Gastrocnemius medialis (tissue), 4 donors: Measurements from ENCODE around the gene LIMCH1. TPM values are rescaled to one million over a fixed set of nuclear protein-coding genes. Genes with fewer than 3 reads are reported as not detected.

Source experiments
- ATAC-seq, 2 donors: fragments of 150-250 bp; one replicate each; pipeline ENCODE4 v1.9.1; 2016
- DNase-seq, 2 donors: peaks; one replicate each; pipeline ENCODE4 v3.0.0-alpha.2; 2019
- H3K27ac ChIP-seq, 4 donors: fragments of 200-600 bp; sonication (generic); 1 replicate in 1 of 4; 2 replicates in 3 of 4; pipeline ENCODE4 v1.5.1; 2016 to 2018; ENCODE audit warnings: mild to moderate bottlenecking in 2 of 4, moderate library complexity in 1 of 4
- H3K27me3 ChIP-seq, 3 donors: fragments of 200-600 bp; sonication (generic) in 2 of 3; 1 replicate in 1 of 3; 2 replicates in 2 of 3; pipeline versions ENCODE4 v1.5.1 to v1.6.0; 2016 to 2019; ENCODE audit warnings: mild to moderate bottlenecking in 1 of 3, moderate library complexity in 1 of 3
- H3K36me3 ChIP-seq, 2 donors: fragments of 200-600 bp; sonication (generic) in 1 of 2; one replicate each; pipeline ENCODE4 v1.5.1; 2017 to 2018
- H3K4me1 ChIP-seq, 2 donors: fragments of 200-600 bp; sonication (generic) in 1 of 2; one replicate each; pipeline ENCODE4 v1.5.1; 2016 to 2017; ENCODE audit warnings: mild to moderate bottlenecking in 2 of 2
- H3K4me3 ChIP-seq, 4 donors: fragments of 200-600 bp; sonication (generic) in 3 of 4; 1 replicate in 1 of 4; 2 replicates in 3 of 4; pipeline ENCODE4 v1.5.1; 2016 to 2019; ENCODE audit warnings: mild to moderate bottlenecking in 2 of 4
- H3K9me3 ChIP-seq, 3 donors: fragments of 200-600 bp; sonication (generic) in 2 of 3; 1 replicate in 1 of 3; 2 replicates in 2 of 3; pipeline ENCODE4 v1.5.1; 2016 to 2019
- CTCF ChIP-seq, 5 experiments: fragments of 450-650 bp in 3 of 5; fragments of 200-600 bp in 2 of 5; sonication (generic) in 2 of 5; IDR thresholded peaks in 4 of 5; conservative IDR thresholded peaks in 1 of 5; 1 replicate in 4 of 5; 2 replicates in 1 of 5; pipeline ENCODE4 v1.5.1; 2016 to 2019; ENCODE audit warnings: antibody characterized with exemption in 5 of 5, mild to moderate bottlenecking in 3 of 5, moderate library complexity in 3 of 5
- POLR2A ChIP-seq, 2 donors: fragments of 450-650 bp; IDR thresholded peaks; one replicate each; pipeline ENCODE4 v1.6.1; 2017; ENCODE audit warnings: antibody characterized with exemption in 2 of 2, mild to moderate bottlenecking in 2 of 2, moderate library complexity in 2 of 2
- in situ Hi-C, 4 donors: fragments of 200-750 bp; cut with MboI; loops; one replicate each; pipeline versions ENCODE4 v1.15.0 to v1.8.0; 2017; ENCODE audit warnings: low sequenced_read_pairs in 4 of 4
- intact Hi-C: fragments of 100-400 bp; cut with DNase I; formaldehyde crosslinking; loops from one replicate; pipeline ENCODE4 v1.15.1; 2023; ENCODE audit warnings: low total_unique reads
- total RNA-seq, 4 donors: library from RNA; depleted of rRNA; stranded (reverse); fragments of >200 nt; gene quantifications; one replicate each; pipeline versions ENCODE4 v1.1.0 to v1.2.3, GENCODE V29; 2016

LIMCH1 gene
- total RNA-seq, 4 donors from 2014 or later = 36.2 to 71.4 (median 52.1) TPM

GRCh38 chr4:41655177-41655576, 117.2 kb downstream of the LIMCH1 start:
- peaks cover 0 to 27% of the 10 kb centered on the region in 2 donors for H3K36me3 ChIP-seq
- in situ Hi-C loops = no loop called here
- intact Hi-C loops = no loop called here
- peak overlapping the region in 3 of 4 donors; percentile 50 to 76 (median 67) for H3K27ac ChIP-seq
- peak; percentile 34 to 53 for ATAC-seq
- TF ChIP-seq CTCF (IDR thresholded peaks at IDR 0.05 in 4 of 5, conservative IDR thresholded peaks at IDR 0.05 in 1 of 5) (no peak), POLR2A (IDR thresholded peaks at IDR 0.05) (no peak)
- peaks cover 25 to 34% of the 10 kb centered on the region in 2 donors for H3K4me1 ChIP-seq
- no peak overlapping the region for H3K4me3 ChIP-seq
- H3K27me3 ChIP-seq = no peaks in the 10 kb centered on the region
- no peak for DNase-seq
- H3K9me3 ChIP-seq = no peaks in the 10 kb centered on the region

- in situ Hi-C loops = no loop called here
- no peaks in the 10 kb centered on the region for H3K9me3 ChIP-seq
- H3K4me1 ChIP-seq = peaks cover 25 to 34% of the 10 kb centered on the region in 2 donors
- H3K27me3 ChIP-seq = no peaks in the 10 kb centered on the region
- peaks cover 0 to 18% of the 10 kb centered on the region in 2 donors for H3K36me3 ChIP-seq
- no peak overlapping the region for H3K4me3 ChIP-seq
- H3K27ac ChIP-seq = peak overlapping the region; percentile 50 to 76 (median 70)
- ATAC-seq = no peak
- DNase-seq = no peak
- intact Hi-C loops = no loop called here
- TF ChIP-seq POLR2A (IDR thresholded peaks at IDR 0.05) (no peak), CTCF (IDR thresholded peaks at IDR 0.05 in 4 of 5, conservative IDR thresholded peaks at IDR 0.05 in 1 of 5) (no peak)
Observed at GRCh38 chr4:41656106-41656505, 118.1 kb downstream of the LIMCH1 start.

- in situ Hi-C loops = no loop called here
- DNase-seq (peak; percentile 14 to 69), ATAC-seq (peak; percentile 91 to 97)
- H3K36me3 ChIP-seq = peaks cover 0 to 12% of the 10 kb centered on the region in 2 donors
- H3K4me1 ChIP-seq = peaks cover 25 to 34% of the 10 kb centered on the region in 2 donors
- no peak overlapping the region for H3K4me3 ChIP-seq
- H3K27me3 ChIP-seq = no peaks in the 10 kb centered on the region
- no peak for TF ChIP-seq POLR2A (IDR thresholded peaks at IDR 0.05)
- TF ChIP-seq CTCF (IDR thresholded peaks at IDR 0.05 in 4 of 5, conservative IDR thresholded peaks at IDR 0.05 in 1 of 5) = no peak
- no peaks in the 10 kb centered on the region for H3K9me3 ChIP-seq
- intact Hi-C loops = no loop called here
- H3K27ac ChIP-seq = peak overlapping the region; percentile 50 to 76 (median 70)
Observed at GRCh38 chr4:41656572-41657520, 118.9 kb downstream of the LIMCH1 start.

- Histone ChIP-seq H3K27ac (peak overlapping the region in 2 of 4 donors; percentile 67 to 76), H3K36me3 (peaks cover 0 to 12% of the 10 kb centered on the region in 2 donors), H3K4me1 (peaks cover 25 to 34% of the 10 kb centered on the region in 2 donors), H3K4me3 (no peak overlapping the region), H3K9me3 (no peaks in the 10 kb centered on the region), H3K27me3 (no peaks in the 10 kb centered on the region)
- ATAC-seq (no peak), DNase-seq (no peak)
- in situ Hi-C loops = no loop called here
- TF ChIP-seq CTCF (IDR thresholded peaks at IDR 0.05 in 4 of 5, conservative IDR thresholded peaks at IDR 0.05 in 1 of 5) = no peak
- no peak for TF ChIP-seq POLR2A (IDR thresholded peaks at IDR 0.05)
- intact Hi-C loops = no loop called here
Observed at GRCh38 chr4:41657561-41657960, 119.6 kb downstream of the LIMCH1 start.
